Measurements from ENCODE around the gene WDR73. TPM values are rescaled to one million over a fixed set of nuclear protein-coding genes. Genes with fewer than 3 reads are reported as not detected.
"Not testable (repeated sequence)": the region's sequence is repeated elsewhere in the genome, so short reads cannot be mapped to it uniquely, and the experiment has no call there.

WDR73 gene
- total RNA-seq, 1 donor from 2014 or later, result 24.9 TPM

GRCh38 chr15:84658080-84658787 is 4.2 kb upstream of the WDR73 start, which contains the start of gene NMB:
TSS of gene NMB (minus strand) at chr15:84658199. CDS start at chr15:84658152, 47 bp downstream.
- no peak for FAIRE-seq

GRCh38 chr15:84657748-84658079 is 3.6 kb upstream of the WDR73 start:
- FAIRE-seq, result no peak
- DNase-seq (ENCODE audit: low spot score in 2 of 2), result no peak

More at GRCh38 chr15:84658080-84658787, 4.2 kb upstream of the WDR73 start, which contains the start of gene NMB:
- peak; percentile 79 to 89 for DNase-seq (ENCODE audit: low spot score in 2 of 2)

GRCh38 chr15:84656972-84657371 is 2.9 kb upstream of the WDR73 start:
- FAIRE-seq (no peak), DNase-seq (ENCODE audit: low spot score in 2 of 2) (no peak)

GRCh38 chr15:84654689-84655453 is 788 bp upstream of the WDR73 start:
- FAIRE-seq (no peak), DNase-seq (ENCODE audit: low spot score in 2 of 2) (peak; percentile 65 to 69)

- DNase-seq (ENCODE audit: low spot score in 2 of 2) (no peak), FAIRE-seq (no peak)
Measured at GRCh38 chr15:84653584-84653909, 536 bp downstream of the WDR73 start.

GRCh38 chr15:84649706-84650105 is 4.4 kb downstream of the WDR73 start:
- DNase-seq (ENCODE audit: low spot score in 2 of 2) (no peak), FAIRE-seq (no peak)

GRCh38 chr15:84648539-84648938 is 5.5 kb downstream of the WDR73 start:
- FAIRE-seq (no peak), DNase-seq (ENCODE audit: low spot score in 2 of 2) (no peak)

GRCh38 chr15:84647726-84648125 is 6.4 kb downstream of the WDR73 start:
- FAIRE-seq, result no peak
- DNase-seq (ENCODE audit: low spot score in 2 of 2), result no peak

- DNase-seq (ENCODE audit: low spot score in 2 of 2), result no peak
Measured at GRCh38 chr15:84645997-84646396, 8.1 kb downstream of the WDR73 start.

GRCh38 chr15:84645496-84645895 is 8.6 kb downstream of the WDR73 start:
- FAIRE-seq (no peak), DNase-seq (ENCODE audit: low spot score in 2 of 2) (no peak)

More at GRCh38 chr15:84645997-84646396, 8.1 kb downstream of the WDR73 start:
- FAIRE-seq, result no peak

- no peak for DNase-seq (ENCODE audit: low spot score in 2 of 2)
- no peak for FAIRE-seq
Measured at GRCh38 chr15:84643838-84644237, 10.2 kb downstream of the WDR73 start.

- FAIRE-seq; DNase-seq (ENCODE audit: low spot score in 2 of 2): not testable (repeated sequence)
Measured at GRCh38 chr15:84642640-84643039, 11.4 kb downstream of the WDR73 start.

- not testable (repeated sequence) for DNase-seq (ENCODE audit: low spot score in 2 of 2); FAIRE-seq
Measured at GRCh38 chr15:84641871-84642270, 12.2 kb downstream of the WDR73 start.

- no peak for DNase-seq (ENCODE audit: low spot score in 2 of 2)
- FAIRE-seq, result no peak
Measured at GRCh38 chr15:84638103-84638502, 16.0 kb downstream of the WDR73 start.

GRCh38 chr15:84634228-84634837 is 19.8 kb downstream of the WDR73 start:
- no peak for DNase-seq (ENCODE audit: low spot score in 2 of 2)
- no peak for FAIRE-seq

- DNase-seq (ENCODE audit: low spot score in 2 of 2) (peak; percentile 51 to 61), FAIRE-seq (no peak)
Measured at GRCh38 chr15:84633311-84634227, 20.5 kb downstream of the WDR73 start.

GRCh38 chr15:84631706-84632272 is 22.3 kb downstream of the WDR73 start:
- FAIRE-seq (no peak), DNase-seq (ENCODE audit: low spot score in 2 of 2) (no peak)

- FAIRE-seq (no peak), DNase-seq (ENCODE audit: low spot score in 2 of 2) (no peak)
Measured at GRCh38 chr15:84629033-84629432, 25.1 kb downstream of the WDR73 start.

GRCh38 chr15:84625123-84625522 is 29.0 kb downstream of the WDR73 start:
- FAIRE-seq (no peak), DNase-seq (ENCODE audit: low spot score in 2 of 2) (no peak)

GRCh38 chr15:84624359-84624758 is 29.7 kb downstream of the WDR73 start:
- no peak for FAIRE-seq
- DNase-seq (ENCODE audit: low spot score in 2 of 2), result no peak

All from frontal cortex (tissue), 4 donors.